Measurements from ENCODE around the gene A2M. TPM values are rescaled to one million over a fixed set of nuclear protein-coding genes. Genes with fewer than 3 reads are reported as not detected.

The A2M gene
- total RNA-seq, 1 donor from 2014 or later, result 1.1 TPM

GRCh38 chr12:9096563-9097176 lies 19.0 kb downstream of the A2M start:
- Mint-ChIP-seq H3K9me3 (ENCODE audit: low read depth) (no peaks in the 10 kb centered on the region), H3K27ac (no peak overlapping the region), H3K27me3 (no peaks in the 10 kb centered on the region), H3K4me3 (ENCODE audit: low read depth) (no peak overlapping the region), H3K36me3 (ENCODE audit: insufficient read depth) (no peaks in the 10 kb centered on the region), H3K4me1 (ENCODE audit: low read depth) (no peaks in the 10 kb centered on the region)
- no peak for DNase-seq (ENCODE audit: low spot score, unreplicated experiment)
- TF ChIP-seq, protein P1, sequence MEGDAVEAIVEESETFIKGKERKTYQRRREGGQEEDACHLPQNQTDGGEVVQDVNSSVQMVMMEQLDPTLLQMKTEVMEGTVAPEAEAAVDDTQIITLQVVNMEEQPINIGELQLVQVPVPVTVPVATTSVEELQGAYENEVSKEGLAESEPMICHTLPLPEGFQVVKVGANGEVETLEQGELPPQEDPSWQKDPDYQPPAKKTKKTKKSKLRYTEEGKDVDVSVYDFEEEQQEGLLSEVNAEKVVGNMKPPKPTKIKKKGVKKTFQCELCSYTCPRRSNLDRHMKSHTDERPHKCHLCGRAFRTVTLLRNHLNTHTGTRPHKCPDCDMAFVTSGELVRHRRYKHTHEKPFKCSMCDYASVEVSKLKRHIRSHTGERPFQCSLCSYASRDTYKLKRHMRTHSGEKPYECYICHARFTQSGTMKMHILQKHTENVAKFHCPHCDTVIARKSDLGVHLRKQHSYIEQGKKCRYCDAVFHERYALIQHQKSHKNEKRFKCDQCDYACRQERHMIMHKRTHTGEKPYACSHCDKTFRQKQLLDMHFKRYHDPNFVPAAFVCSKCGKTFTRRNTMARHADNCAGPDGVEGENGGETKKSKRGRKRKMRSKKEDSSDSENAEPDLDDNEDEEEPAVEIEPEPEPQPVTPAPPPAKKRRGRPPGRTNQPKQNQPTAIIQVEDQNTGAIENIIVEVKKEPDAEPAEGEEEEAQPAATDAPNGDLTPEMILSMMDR (IDR thresholded peaks at IDR 0.05; ENCODE audit: unreplicated experiment), result no peak

GRCh38 chr12:9095322-9095721 lies 20.4 kb downstream of the A2M start:
- no peaks in the 10 kb centered on the region for H3K36me3 Mint-ChIP-seq (ENCODE audit: insufficient read depth)
- no peak for DNase-seq (ENCODE audit: low spot score, unreplicated experiment)

DNA sequence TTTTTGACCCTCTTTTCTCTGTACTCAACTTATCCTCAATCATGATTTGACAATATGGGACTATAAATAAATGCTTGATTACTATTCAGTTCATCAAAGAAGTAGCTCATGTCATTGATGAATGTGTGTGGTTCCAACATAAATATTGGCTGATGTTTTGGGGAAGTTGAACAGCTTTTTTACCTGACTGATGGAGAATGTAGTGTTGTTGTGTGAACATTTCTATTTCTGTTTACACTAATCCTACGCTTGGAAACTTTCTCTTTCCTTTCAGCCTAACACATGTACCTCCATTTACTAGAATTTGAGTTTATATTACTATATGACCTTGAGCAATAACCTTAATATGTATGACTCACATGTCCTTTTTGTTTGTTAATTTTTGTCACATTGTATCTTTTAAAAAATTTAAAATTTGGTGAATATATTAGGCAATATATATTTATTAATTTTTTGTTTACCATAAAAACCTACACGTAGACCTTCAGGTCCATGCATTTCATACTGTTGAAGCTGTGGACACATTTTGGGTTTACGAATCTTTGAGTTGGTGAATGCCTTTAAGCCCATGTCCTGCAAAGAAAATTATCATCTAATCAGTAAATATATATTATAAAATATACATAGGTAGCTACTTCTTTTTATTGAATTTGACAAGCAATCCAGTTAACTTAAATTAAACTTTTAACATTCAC lies 21.1 kb downstream of the A2M start:
- DNase-seq (ENCODE audit: low spot score, unreplicated experiment), result no peak
- Mint-ChIP-seq H3K4me1 (ENCODE audit: low read depth) (no peaks in the 10 kb centered on the region), H3K27ac (no peak overlapping the region), H3K27me3 (no peaks in the 10 kb centered on the region), H3K36me3 (ENCODE audit: insufficient read depth) (no peaks in the 10 kb centered on the region), H3K9me3 (ENCODE audit: low read depth) (no peaks in the 10 kb centered on the region), H3K4me3 (ENCODE audit: low read depth) (no peak overlapping the region)
- TF ChIP-seq, protein P1 (IDR thresholded peaks at IDR 0.05; ENCODE audit: unreplicated experiment), result no peak

More at GRCh38 chr12:9095322-9095721, 20.4 kb downstream of the A2M start:
- no peaks in the 10 kb centered on the region for H3K27me3 Mint-ChIP-seq
- no peaks in the 10 kb centered on the region for H3K4me1 Mint-ChIP-seq (ENCODE audit: low read depth)
- TF ChIP-seq, protein P1 (IDR thresholded peaks at IDR 0.05; ENCODE audit: unreplicated experiment), result no peak
- no peaks in the 10 kb centered on the region for H3K9me3 Mint-ChIP-seq (ENCODE audit: low read depth)
- H3K27ac Mint-ChIP-seq, result no peak overlapping the region
- H3K4me3 Mint-ChIP-seq (ENCODE audit: low read depth), result no peak overlapping the region

- Mint-ChIP-seq H3K4me3 (ENCODE audit: low read depth) (no peak overlapping the region), H3K9me3 (ENCODE audit: low read depth) (no peaks in the 10 kb centered on the region), H3K4me1 (ENCODE audit: low read depth) (no peaks in the 10 kb centered on the region), H3K36me3 (ENCODE audit: insufficient read depth) (no peaks in the 10 kb centered on the region), H3K27ac (no peak overlapping the region), H3K27me3 (no peaks in the 10 kb centered on the region)
- TF ChIP-seq, protein P1 (IDR thresholded peaks at IDR 0.05; ENCODE audit: unreplicated experiment), result no peak
- DNase-seq (ENCODE audit: low spot score, unreplicated experiment), result no peak
Observed at GRCh38 chr12:9091891-9092598, 23.7 kb downstream of the A2M start.

DNA sequence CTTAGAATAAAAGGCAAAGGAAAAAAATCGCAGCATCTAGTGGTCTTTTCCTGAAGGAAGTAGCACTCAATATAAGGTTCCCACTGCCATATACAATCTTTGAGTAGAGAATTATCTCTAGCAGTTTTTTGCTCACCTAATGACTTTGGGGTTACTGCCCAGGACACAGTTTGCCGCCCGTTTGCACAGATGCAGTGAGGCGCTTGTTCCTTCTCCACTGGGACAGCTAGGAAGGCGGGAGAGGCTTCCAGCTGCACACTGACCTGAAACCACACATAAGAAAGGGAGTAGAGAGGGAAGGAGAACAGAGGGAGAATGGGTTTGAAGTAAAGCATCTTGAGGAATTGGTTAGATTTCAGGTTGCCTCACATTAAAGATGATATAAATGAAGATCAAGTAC lies 25.5 kb downstream of the A2M start:
- TF ChIP-seq, protein P1 (IDR thresholded peaks at IDR 0.05; ENCODE audit: unreplicated experiment), result no peak
- peaks cover 10% of the 10 kb centered on the region for H3K9me3 Mint-ChIP-seq (ENCODE audit: low read depth)
- H3K27me3 Mint-ChIP-seq, result no peaks in the 10 kb centered on the region
- H3K4me3 Mint-ChIP-seq (ENCODE audit: low read depth), result no peak overlapping the region
- no peaks in the 10 kb centered on the region for H3K4me1 Mint-ChIP-seq (ENCODE audit: low read depth)
- DNase-seq (ENCODE audit: low spot score, unreplicated experiment), result no peak
- no peaks in the 10 kb centered on the region for H3K36me3 Mint-ChIP-seq (ENCODE audit: insufficient read depth)
- H3K27ac Mint-ChIP-seq, result no peak overlapping the region
